ACHN (cell line): Measurements from ENCODE around the gene LMNTD2.

Source experiments
- DNase-seq: peaks from one replicate; pipeline ENCODE4 v3.0.0-alpha.2; 2015
- in situ Hi-C: cut with HindIII; loops from 2 replicates; pipeline ENCODE4 v1.10.0; 2017; ENCODE audit warnings: low sequenced_read_pairs, low pct_ligation_motif_present, low pct_unique_long_range_greater_than_20kb

Gene LMNTD2

DNA sequence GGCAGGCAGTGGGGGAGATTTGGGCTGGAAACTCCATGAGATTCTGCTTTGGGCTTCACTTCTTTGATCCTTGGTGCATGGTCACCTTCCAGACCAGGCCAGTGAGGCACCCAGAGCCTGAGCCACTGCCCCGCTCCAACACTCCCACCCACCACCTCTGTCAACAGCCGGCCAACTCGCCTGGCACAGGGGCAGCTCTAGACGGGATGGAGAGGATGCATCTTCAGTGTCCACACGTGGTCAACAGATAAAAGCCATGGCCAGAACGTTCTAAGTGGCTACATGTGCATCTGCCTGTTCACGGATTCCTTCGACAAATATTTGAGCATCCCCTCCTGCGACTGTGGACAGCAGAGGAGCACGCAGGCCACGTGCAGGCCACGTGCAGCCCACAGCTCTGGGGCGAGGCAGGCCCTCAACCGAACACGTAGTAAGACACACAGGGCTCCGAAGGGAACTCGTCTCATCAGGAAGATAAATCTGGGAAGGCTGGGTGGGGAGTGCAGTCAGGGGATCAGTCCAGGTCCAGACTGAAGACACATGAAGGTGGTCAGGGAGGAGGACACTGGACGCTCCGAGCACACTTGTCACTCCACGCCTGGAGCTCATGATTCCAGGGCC is 22.0 kb downstream of the LMNTD2 start:
- in situ Hi-C loops: no loop called here
- DNase-seq: no peak

- no peak for DNase-seq
- in situ Hi-C loops: no loop called here
These were observed 22.7 kb downstream of the LMNTD2 start for GRCh38 chr11:537622-538430.

DNA sequence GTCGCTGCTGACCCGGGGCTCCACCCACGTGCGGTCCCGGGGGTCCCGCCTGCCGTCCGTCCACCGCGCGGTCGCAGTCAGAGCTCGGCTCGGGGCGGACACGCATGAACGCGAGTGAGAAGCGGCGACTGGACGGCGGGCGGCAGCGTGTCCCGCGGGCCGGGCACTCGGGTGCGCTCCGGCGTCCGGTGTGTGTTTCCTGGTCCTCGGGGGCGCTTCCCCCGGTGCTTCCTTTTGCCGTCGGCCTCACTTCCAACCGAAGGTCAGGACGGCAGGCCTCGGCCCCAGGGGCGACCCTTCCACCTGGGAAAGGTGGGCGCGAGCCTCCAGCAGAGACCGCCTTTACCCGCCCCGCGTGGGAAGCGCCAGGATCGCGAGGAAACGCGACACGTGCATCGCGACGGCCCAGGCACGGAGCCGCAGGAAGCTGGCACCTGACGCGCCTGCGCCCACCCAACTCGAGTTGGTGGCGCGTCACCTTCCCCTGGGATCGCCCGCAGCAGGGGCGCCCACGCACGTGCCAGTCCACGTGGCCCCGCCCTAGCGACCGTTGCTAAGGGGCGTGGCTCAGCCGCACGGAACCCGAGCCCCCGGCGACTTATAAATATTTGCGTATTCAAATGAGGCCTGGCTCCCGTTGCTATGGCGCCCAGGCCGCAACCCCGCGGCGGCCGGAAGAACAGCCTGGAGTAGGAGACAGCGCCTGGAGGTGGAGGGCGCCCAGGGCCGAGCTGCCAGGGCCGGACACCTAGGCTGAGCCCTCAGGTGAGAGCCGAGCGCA is 23.5 kb downstream of the LMNTD2 start, which contains the start of gene LRRC56:
Gene LRRC56 (plus strand): TSS at position 687 of the 781 bp plus-strand sequence. CDS start 3,158 bp downstream, outside the sequence.
- DNase-seq: no peak
- in situ Hi-C loops: no loop called here

DNA sequence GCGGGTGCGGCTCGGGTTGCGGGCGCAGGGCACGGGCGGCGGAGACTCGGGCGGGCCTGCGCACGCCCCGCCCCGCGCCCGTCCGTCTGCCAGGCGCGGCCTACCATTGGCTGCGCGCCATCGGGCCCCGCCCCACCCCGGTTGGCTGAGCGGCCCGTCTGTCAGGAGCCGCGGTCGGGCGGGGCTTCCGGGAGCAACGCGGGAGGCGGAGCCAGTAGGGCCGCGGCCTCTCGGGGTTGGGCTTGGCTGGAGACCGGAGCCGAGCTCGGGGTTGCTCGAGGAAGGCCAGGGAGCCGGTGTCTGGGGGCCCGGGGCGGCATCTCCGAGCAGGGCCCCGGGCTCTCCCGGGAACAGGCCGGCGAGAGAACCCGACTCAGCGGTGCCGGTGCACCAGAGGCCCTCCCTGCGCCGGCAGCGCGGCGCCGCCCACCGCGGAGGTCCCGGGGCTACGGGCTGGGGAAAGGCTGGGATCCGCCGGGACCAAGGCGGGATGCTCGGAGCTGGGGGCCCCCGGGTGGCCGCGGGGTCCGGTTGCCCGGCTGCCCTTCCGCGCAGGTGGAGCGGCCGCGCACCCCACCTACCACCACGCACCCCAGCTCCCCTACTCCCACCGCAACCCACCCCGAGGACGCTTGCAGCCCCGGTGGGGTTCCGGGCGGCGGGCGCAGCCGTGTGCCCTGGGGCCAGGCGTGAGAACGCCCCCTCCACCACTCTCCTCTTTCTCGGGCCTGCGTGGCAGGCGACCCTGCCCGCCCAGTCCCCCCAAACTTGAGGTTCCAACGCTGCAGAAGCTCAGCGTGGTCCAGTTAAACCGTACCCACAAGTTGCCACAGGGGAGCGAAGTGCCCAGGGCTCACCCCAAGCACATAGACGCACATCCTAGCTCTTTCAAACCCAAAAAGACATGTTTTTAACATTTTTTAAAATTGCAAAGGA is 24.8 kb downstream of the LMNTD2 start, which contains the start of gene HRAS:
Gene HRAS (minus strand): TSS at position 58 of the 936 bp plus-strand sequence.
- in situ Hi-C loops: no loop called here
- DNase-seq: peak; percentile 91

DNA sequence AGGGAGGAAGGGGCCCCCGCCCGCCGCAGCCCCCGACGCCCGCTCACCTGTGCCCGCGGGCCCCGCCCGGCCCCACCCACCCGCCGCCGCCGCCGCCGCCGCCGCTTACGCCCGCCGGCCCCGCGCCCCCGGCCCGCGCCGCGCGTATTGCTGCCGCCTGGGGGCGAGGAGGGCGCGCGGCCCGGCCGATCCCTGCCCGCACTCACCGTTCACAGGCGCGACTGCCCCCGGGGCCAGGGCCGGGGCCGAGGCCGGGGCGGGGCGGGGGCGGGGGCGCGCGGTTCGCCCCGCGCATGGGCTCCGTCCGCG is 25.4 kb downstream of the LMNTD2 start:
- no peak for DNase-seq
- in situ Hi-C loops: no loop called here

DNA sequence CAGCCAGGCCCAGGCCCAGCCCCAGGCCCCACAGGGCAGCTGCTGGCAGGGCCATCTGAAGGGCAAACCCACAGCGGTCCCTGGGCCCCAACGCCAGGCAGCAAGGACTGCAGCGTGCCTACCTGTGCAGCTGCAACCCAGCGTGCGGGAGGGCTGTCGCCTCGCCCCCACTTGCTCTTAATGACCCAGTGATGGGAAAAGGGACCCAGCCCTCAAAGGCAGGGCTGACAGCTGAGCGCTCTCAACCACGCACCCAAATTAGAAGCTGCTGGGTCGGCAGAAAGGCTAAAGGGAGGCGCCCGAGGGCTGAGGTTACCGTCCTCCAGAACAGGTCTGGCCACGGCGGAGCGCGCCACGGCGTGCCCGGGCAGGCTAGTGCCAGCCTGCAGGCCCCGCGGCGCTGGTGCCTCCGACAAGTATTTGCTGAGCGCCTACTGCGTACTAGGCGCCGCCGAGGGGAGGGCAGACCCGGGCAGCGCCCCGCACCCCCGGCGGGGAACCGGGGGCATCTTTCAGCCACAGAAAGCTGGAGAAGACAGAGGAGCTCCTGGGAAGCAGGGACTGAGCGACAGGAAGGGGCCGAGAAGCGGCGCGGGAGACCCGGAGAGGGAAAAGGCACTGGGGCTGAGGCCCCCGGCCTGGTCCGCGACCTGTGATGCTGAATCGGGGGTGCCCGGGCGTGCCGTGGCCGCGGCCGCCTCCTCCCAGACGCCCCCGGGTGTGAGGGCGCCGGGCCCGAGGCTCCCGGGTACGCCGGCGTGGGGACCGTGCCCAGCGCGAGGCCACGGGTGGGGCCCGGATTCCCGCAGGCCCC is 25.9 kb downstream of the LMNTD2 start:
- DNase-seq: peak; percentile 14
- in situ Hi-C loops: no loop called here

- in situ Hi-C loops: no loop called here
These were observed 26.7 kb downstream of the LMNTD2 start for GRCh38 chr11:533586-534395.

DNA sequence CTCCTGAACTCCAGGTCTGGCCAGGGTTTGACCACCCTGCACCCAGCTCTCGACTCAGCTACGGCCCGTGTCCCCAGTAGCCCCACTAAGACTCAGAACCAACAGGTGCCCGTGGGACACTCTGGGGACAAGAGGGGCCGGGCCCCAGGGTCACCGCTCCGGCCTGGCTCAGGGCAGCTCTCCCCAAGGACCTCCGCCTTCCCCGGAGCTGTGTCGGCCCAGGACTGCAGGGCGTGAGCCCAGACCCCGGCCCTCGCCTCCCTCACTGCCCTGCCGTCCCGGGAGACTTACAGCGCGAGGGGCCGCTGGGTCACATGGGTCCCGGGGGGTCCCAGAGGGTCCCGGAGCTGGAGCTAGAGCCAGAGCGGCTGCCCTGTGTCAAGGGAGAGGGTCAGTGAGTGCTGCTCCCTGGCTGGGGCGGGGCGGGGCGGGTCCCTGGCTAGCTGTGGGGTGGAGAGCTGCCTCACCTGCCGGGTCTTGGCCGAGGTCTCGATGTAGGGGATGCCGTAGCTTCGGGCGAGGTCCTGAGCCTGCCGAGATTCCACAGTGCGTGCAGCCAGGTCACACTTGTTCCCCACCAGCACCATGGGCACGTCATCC is 27.5 kb downstream of the LMNTD2 start:
- in situ Hi-C loops: no loop called here
- no peak for DNase-seq

More at GRCh38 chr11:533586-534395, 26.7 kb downstream of the LMNTD2 start:
- no peak for DNase-seq

- in situ Hi-C loops: no loop called here
- DNase-seq: no peak
These were observed 28.0 kb downstream of the LMNTD2 start for GRCh38 chr11:532527-532985.

DNA sequence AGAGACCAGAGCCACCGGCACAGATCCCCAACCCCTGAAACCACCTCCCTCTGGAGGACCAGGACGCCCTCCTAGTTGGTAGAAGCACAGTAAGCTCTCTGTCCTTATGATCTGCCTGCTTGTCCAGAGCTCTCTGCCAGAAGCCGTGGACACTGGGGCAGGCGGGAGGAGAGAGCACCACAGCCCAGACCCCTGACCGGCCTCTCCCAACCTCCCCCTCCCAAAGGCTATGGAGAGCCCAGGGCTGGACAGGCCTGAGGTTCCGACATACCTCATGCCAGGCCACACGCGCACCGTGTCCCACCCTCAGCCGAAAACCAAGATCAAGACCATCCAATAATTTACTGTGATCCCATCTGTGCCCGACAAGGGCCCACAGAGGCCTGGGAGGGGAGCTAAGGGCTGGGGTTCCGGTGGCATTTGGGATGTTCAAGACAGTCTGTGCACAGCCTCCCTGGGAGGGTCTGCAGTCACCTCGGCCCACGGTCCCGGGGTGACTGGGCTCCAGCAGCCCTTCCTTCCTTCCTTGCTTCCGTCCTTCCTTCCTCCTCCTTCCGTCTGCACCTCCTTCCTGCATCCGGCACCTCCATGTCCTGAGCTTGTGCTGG is 28.5 kb downstream of the LMNTD2 start:
- in situ Hi-C loops: no loop called here
- DNase-seq: no peak

GRCh38 chr11:530960-531831 is 29.3 kb downstream of the LMNTD2 start:
- no peak for DNase-seq
- in situ Hi-C loops: no loop called here

DNA sequence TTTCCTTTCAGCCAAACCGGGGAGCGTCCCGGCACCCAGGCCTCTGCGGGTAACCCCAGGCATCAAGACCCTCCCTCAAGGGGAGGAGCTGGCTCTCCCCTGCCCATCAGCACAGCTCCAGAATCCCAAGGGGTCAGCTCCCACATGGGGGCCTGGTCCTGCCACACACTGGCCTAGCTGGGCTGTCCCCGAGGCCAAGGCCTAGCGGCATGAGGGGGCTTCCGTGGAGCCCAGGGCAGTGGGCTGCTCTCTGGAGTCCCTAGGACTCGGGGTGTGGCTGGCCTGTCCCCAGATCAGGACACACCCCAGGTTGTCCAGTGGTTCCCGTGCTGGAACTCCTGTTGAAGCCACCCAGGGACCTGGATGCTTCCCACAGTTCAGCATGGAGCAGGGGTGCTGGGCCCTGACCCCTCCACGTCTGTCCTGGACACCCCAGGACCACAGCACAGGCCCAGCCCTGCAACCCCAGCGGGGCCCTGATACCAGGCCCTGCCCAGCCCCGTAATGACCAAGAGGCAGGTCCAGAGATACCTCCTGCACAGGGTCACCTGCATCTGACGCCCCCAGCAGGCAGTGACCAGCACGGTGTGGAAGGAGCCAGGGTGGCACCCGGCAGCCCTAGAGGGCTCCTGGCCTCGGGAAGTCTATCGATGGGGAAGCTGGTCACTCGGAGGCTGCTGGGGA is 30.7 kb downstream of the LMNTD2 start:
- in situ Hi-C loops: no loop called here
- no peak for DNase-seq

DNA sequence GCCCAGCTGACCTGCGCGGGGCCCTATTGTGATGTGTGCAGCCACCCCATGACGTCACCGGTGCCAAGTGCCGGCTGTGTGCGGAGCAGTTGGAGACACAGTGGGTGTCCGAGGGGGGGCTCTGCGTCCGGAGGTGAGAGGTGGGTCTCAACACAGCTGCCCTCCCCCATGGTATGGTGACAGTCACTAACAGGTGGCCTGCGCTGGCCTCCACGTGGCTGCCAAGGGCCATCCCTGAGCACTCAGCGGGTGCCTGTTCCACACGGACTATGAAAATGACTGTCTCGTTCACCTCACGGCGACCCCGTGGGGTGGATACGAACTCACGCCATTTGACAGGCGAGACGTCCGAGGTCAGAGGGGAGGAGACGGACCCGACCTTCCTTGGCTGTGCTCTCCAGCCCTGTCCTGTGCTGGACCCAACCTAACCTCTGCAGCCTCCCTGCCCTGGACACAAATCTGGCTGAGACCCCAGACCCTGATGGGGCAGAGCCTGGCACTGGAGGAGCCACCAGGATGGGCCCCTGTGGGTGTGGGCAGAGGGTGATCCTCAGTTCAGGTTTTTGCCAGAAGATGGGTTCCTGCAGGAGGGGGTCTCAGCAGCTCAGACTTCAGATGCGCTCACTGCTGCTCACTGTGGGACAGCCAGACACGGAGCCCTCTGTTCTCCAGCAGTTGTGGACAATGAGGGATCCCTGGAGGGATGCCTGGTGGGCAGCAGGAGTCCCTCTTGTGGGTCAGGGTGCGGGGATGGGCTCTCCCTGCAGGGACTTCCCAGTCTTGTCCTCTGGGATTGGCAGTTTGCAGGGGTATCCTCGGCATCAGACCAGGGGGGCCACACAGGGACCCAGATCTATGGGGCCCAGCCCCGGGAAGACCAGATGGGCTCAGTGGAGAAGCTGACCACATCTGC is 31.5 kb downstream of the LMNTD2 start:
- no peak for DNase-seq
- in situ Hi-C loops: no loop called here
